Nephron (organoid): ENCODE measurements around the gene ARL15.
A peak's percentile ranks its signal among the peaks of the same experiment; 100 is the strongest.

Experiments
- H3K27ac Mint-ChIP-seq, 3 experiments: 2 replicates each; pipeline ENCODE4 v1.8.0; 2020; ENCODE audit warnings: mixed read lengths in 3 of 3, mild to moderate bottlenecking in 2 of 3, moderate library complexity in 1 of 3
- H3K27me3 Mint-ChIP-seq: 2 replicates; pipeline ENCODE4 v1.8.0; 2021; ENCODE audit warnings: low read depth, mild to moderate bottlenecking, moderate library complexity, mixed read lengths
- H3K36me3 Mint-ChIP-seq: 2 replicates; pipeline ENCODE4 v1.8.0; 2020; ENCODE audit warnings: low read depth, mixed read lengths
- H3K4me1 Mint-ChIP-seq: 2 replicates; pipeline ENCODE4 v1.8.0; 2020; ENCODE audit warnings: mixed read lengths
- H3K4me3 Mint-ChIP-seq, 3 experiments: 2 replicates each; pipeline ENCODE4 v1.8.0; 2020; ENCODE audit warnings: mild to moderate bottlenecking in 3 of 3, mixed read lengths in 3 of 3, moderate library complexity in 2 of 3
- H3K9me3 Mint-ChIP-seq: 2 replicates; pipeline ENCODE4 v1.8.0; 2020; ENCODE audit warnings: mixed read lengths
- TF ChIP-seq, protein P1 (sequence below), 3 experiments: fragments of 200-600 bp; sonication (generic); IDR thresholded peaks; one replicate each; pipeline ENCODE4 v1.5.0; 2021; ENCODE audit warnings: antibody characterized with exemption in 3 of 3; ENCODE audit not compliant: unreplicated experiment in 3 of 3

Gene ARL15

GRCh38 chr5:54109626-54110330 lies 200.6 kb downstream of the ARL15 start:
- H3K4me3 Mint-ChIP-seq = no peak overlapping the region
- peaks cover 6% of the 10 kb centered on the region for H3K4me1 Mint-ChIP-seq
- H3K9me3 Mint-ChIP-seq = no peaks in the 10 kb centered on the region
- peaks cover 11% of the 10 kb centered on the region for H3K36me3 Mint-ChIP-seq
- no peaks in the 10 kb centered on the region for H3K27me3 Mint-ChIP-seq
- TF ChIP-seq, protein P1, sequence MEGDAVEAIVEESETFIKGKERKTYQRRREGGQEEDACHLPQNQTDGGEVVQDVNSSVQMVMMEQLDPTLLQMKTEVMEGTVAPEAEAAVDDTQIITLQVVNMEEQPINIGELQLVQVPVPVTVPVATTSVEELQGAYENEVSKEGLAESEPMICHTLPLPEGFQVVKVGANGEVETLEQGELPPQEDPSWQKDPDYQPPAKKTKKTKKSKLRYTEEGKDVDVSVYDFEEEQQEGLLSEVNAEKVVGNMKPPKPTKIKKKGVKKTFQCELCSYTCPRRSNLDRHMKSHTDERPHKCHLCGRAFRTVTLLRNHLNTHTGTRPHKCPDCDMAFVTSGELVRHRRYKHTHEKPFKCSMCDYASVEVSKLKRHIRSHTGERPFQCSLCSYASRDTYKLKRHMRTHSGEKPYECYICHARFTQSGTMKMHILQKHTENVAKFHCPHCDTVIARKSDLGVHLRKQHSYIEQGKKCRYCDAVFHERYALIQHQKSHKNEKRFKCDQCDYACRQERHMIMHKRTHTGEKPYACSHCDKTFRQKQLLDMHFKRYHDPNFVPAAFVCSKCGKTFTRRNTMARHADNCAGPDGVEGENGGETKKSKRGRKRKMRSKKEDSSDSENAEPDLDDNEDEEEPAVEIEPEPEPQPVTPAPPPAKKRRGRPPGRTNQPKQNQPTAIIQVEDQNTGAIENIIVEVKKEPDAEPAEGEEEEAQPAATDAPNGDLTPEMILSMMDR (IDR thresholded peaks at IDR 0.05; ENCODE audit: unreplicated experiment in 3 of 3) = no peak
- H3K27ac Mint-ChIP-seq = peak overlapping the region in 1 of 3 experiments; percentile 48

- Mint-ChIP-seq H3K36me3 (peaks cover 11% of the 10 kb centered on the region), H3K27ac (no peak overlapping the region), H3K9me3 (no peaks in the 10 kb centered on the region), H3K27me3 (no peaks in the 10 kb centered on the region), H3K4me1 (peaks cover 9% of the 10 kb centered on the region), H3K4me3 (no peak overlapping the region)
- TF ChIP-seq, protein P1 (IDR thresholded peaks at IDR 0.05; ENCODE audit: unreplicated experiment in 3 of 3) = no peak
These were observed 202.2 kb downstream of the ARL15 start for GRCh38 chr5:54108136-54108535.

DNA sequence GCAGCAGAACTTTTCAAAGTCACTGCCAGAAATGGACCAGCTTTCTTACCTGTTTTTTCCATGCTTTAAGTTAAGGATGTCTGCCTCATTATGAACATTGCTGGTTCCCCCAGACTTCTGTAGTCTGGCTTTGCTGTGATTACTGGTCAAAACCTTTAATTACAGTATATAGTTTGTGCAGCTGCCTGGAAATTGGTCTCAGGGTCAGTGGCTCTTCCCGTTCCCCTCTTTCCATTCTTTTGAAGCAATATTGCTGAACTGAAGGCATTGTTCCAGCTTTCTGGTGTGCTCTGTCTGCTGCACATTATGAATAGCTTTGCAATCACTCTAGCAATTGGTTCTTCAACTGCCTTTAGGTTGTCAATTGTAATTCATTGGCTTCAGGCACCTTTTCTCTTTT lies 206.5 kb downstream of the ARL15 start:
- H3K9me3 Mint-ChIP-seq = no peaks in the 10 kb centered on the region
- TF ChIP-seq, protein P1 (IDR thresholded peaks at IDR 0.05; ENCODE audit: unreplicated experiment in 3 of 3) = no peak
- H3K27ac Mint-ChIP-seq = no peak overlapping the region
- peaks cover 6% of the 10 kb centered on the region for H3K4me1 Mint-ChIP-seq
- peaks cover 11% of the 10 kb centered on the region for H3K36me3 Mint-ChIP-seq
- no peaks in the 10 kb centered on the region for H3K27me3 Mint-ChIP-seq
- no peak overlapping the region for H3K4me3 Mint-ChIP-seq

DNA sequence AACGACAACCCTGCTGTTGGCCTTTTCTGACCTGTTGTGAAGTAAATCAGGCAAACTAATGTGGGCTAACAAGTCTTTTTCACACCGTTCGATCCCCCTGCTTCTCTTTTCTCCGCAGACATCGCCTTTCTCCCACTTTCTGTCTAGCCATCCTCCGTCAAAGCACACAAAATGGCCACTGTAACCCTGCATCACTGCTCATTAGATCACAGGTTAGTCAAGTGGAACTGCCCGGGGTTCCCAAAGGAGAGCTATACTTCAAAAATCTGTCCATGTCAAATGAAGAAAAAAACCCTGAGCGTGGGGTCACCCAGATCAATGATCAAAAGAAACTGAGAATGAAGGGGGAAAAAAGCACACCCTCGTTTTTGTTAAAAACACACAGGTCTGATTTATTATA lies 212.1 kb downstream of the ARL15 start:
- Mint-ChIP-seq H3K36me3 (no peaks in the 10 kb centered on the region), H3K27ac (peak overlapping the region; percentile 14 to 67 (median 49)), H3K4me1 (peaks cover 7% of the 10 kb centered on the region), H3K4me3 (peak overlapping the region in 2 of 3 experiments; percentile 17 to 31), H3K9me3 (no peaks in the 10 kb centered on the region), H3K27me3 (no peaks in the 10 kb centered on the region)
- TF ChIP-seq, protein P1 (IDR thresholded peaks at IDR 0.05; ENCODE audit: unreplicated experiment in 3 of 3) = no peak

- TF ChIP-seq, protein P1 (IDR thresholded peaks at IDR 0.05; ENCODE audit: unreplicated experiment in 3 of 3) = no peak
- H3K4me1 Mint-ChIP-seq = peaks cover 13% of the 10 kb centered on the region
- H3K4me3 Mint-ChIP-seq = no peak overlapping the region
These were observed 214.4 kb downstream of the ARL15 start for GRCh38 chr5:54095969-54096368.

GRCh38 chr5:54094706-54095105 lies 215.7 kb downstream of the ARL15 start:
- Mint-ChIP-seq H3K4me1 (peaks cover 21% of the 10 kb centered on the region), H3K27ac (no peak overlapping the region), H3K36me3 (peaks cover 5% of the 10 kb centered on the region), H3K9me3 (no peaks in the 10 kb centered on the region), H3K4me3 (no peak overlapping the region), H3K27me3 (no peaks in the 10 kb centered on the region)
- TF ChIP-seq, protein P1 (IDR thresholded peaks at IDR 0.05; ENCODE audit: unreplicated experiment in 3 of 3) = no peak

More at GRCh38 chr5:54095969-54096368, 214.4 kb downstream of the ARL15 start:
- Mint-ChIP-seq H3K9me3 (no peaks in the 10 kb centered on the region), H3K27ac (no peak overlapping the region), H3K36me3 (peaks cover 5% of the 10 kb centered on the region), H3K27me3 (no peaks in the 10 kb centered on the region)
